ENCODE measurements around the gene MINDY1. TPM values are rescaled to one million over a fixed set of nuclear protein-coding genes. Genes with fewer than 3 reads are reported as not detected.

The MINDY1 gene
- total and polyA plus RNA-seq, 9 of the 15 experiments (the other 6 are each of a cell fraction or from before 2014, with no cell fraction given): 0.49 to 11.0 (median 6.0) TPM

GRCh38 chr1:150999051-150999674 lies 7.5 kb downstream of the MINDY1 start (continued):
- TF ChIP-seq CTCFL (IDR thresholded peaks at IDR 0.05; ENCODE audit: borderline replicate concordance, insufficient read depth, low read depth, low read length, poor library complexity, severe bottlenecking) (no peak), ESRRA (IDR thresholded peaks at IDR 0.05; ENCODE audit: borderline replicate concordance, low read depth) (peak; percentile 74; the same call in 1 of the 2 replicates), AFF1 (IDR thresholded peaks at IDR 0.05; ENCODE audit: low read depth in 1 of 2, partially characterized antibody in 2 of 2) (no peak), ZNF655 (CRISPR knock-in tag; IDR thresholded peaks at IDR 0.05) (no peak), EGR1 (conservative IDR thresholded peaks at IDR 0.05) (peak; percentile 50), BDP1 (IDR thresholded peaks at IDR 0.05; ENCODE audit: insufficient read depth, insufficient read length) (no peak), TCF7L2 (IDR thresholded peaks at IDR 0.05; ENCODE audit: low read depth, low read length) (peak; percentile 34; the same call in 1 of the 2 replicates), USF1 (CRISPR knock-in tag; IDR thresholded peaks at IDR 0.05) (no peak), CHD1 (IDR thresholded peaks at IDR 0.05; ENCODE audit: low read length) (no peak), ATF1 (CRISPR knock-in tag; IDR thresholded peaks at IDR 0.05) (no peak), ATF1 (tag; IDR thresholded peaks at IDR 0.05) (peak; percentile 70), ATF7 (IDR thresholded peaks at IDR 0.05) (peak; percentile 78), THRB (CRISPR knock-in tag; conservative IDR thresholded peaks at IDR 0.05) (no peak), POLR2A (conservative IDR thresholded peaks at IDR 0.05) (peak; percentile 46; the same call in 1 of the 2 replicates), SNAPC5 (CRISPR knock-in tag; IDR thresholded peaks at IDR 0.05) (no peak), MAZ (CRISPR knock-in tag; conservative IDR thresholded peaks at IDR 0.05 in 1 of 2, IDR thresholded peaks at IDR 0.05 in 1 of 2) (0 out of 4 replicates have a peak, but pooled peaks have one; percentile 30 to 44), ZFPM2 (CRISPR knock-in tag; IDR thresholded peaks at IDR 0.05) (no peak), RFX7 (CRISPR knock-in tag; IDR thresholded peaks at IDR 0.05) (no peak)

Measured in K562 (cell line).